GM21515 (cell line): ENCODE data around the gene DPP4.

Source experiments
- ATAC-seq: cut with Tn5 transposase; IDR thresholded peaks from one replicate; pipeline ENCODE4 v1.9.1; 2021; ENCODE audit not compliant: unreplicated experiment

The DPP4 gene

GRCh38 chr2:162021516-162022058 lies 52.4 kb downstream of the DPP4 start:
- no peak for ATAC-seq

- ATAC-seq, result no peak
These were observed 55.5 kb downstream of the DPP4 start for GRCh38 chr2:162018530-162018929.

GRCh38 chr2:162017233-162017632 lies 56.8 kb downstream of the DPP4 start:
- no peak for ATAC-seq

- ATAC-seq, result no peak
These were observed 57.9 kb downstream of the DPP4 start for GRCh38 chr2:162016080-162016479.

- ATAC-seq, result no peak
These were observed 59.3 kb downstream of the DPP4 start for GRCh38 chr2:162014751-162015150.

- ATAC-seq, result no peak
These were observed 60.2 kb downstream of the DPP4 start for GRCh38 chr2:162013514-162014475.

GRCh38 chr2:162012565-162013058 lies 61.4 kb downstream of the DPP4 start:
- no peak for ATAC-seq

- ATAC-seq, result no peak
These were observed 62.1 kb downstream of the DPP4 start for GRCh38 chr2:162011706-162012564.

GRCh38 chr2:162009543-162009942 lies 64.5 kb downstream of the DPP4 start:
- ATAC-seq, result no peak

- ATAC-seq, result no peak
These were observed 66.5 kb downstream of the DPP4 start for GRCh38 chr2:162007447-162008040.

- no peak for ATAC-seq
These were observed 67.7 kb downstream of the DPP4 start for GRCh38 chr2:162006337-162006736.

GRCh38 chr2:162004031-162004430 lies 70.0 kb downstream of the DPP4 start:
- ATAC-seq, result no peak

- ATAC-seq, result no peak
These were observed 71.3 kb downstream of the DPP4 start for GRCh38 chr2:162002623-162003235.

GRCh38 chr2:162000431-162000830 lies 73.6 kb downstream of the DPP4 start:
- ATAC-seq, result no peak

- ATAC-seq, result no peak
These were observed 74.7 kb downstream of the DPP4 start for GRCh38 chr2:161999321-161999720.

GRCh38 chr2:161998857-161999256 lies 75.2 kb downstream of the DPP4 start:
- ATAC-seq, result no peak

- ATAC-seq, result no peak
These were observed 76.0 kb downstream of the DPP4 start for GRCh38 chr2:161997916-161998471.

- no peak for ATAC-seq
These were observed 78.4 kb downstream of the DPP4 start for GRCh38 chr2:161995553-161996016.

GRCh38 chr2:161994761-161995520 lies 79.1 kb downstream of the DPP4 start:
- no peak for ATAC-seq
